Transverse colon (tissue), 4 donors: ENCODE results near the gene CNTNAP2.

Experiments used
- EP300 ChIP-seq: sonication (generic); formaldehyde crosslinking; IDR thresholded peaks from one replicate; pipeline ENCODE4 v1.6.1; 2017; ENCODE audit warnings: antibody characterized with exemption, low read depth
- POLR2A ChIP-seq: fragments of 450-650 bp; IDR thresholded peaks from one replicate; pipeline ENCODE4 v1.6.1; 2016; ENCODE audit warnings: antibody characterized with exemption, mild to moderate bottlenecking, moderate library complexity
- POLR2AphosphoS5 ChIP-seq, 3 donors: sonication (generic); formaldehyde crosslinking; IDR thresholded peaks; one replicate each; pipeline ENCODE4 v1.6.1; 2016; ENCODE audit warnings: antibody characterized with exemption in 3 of 3
- TF ChIP-seq, protein P1 (sequence below), 5 experiments: fragments of 200-600 bp in 3 of 5; fragments of 450-650 bp in 2 of 5; sonication (generic) in 3 of 5; IDR thresholded peaks; 1 replicate in 2 of 5; 2 replicates in 3 of 5; pipeline ENCODE4 v1.5.1; 2016 to 2017; ENCODE audit warnings: antibody characterized with exemption in 5 of 5, inconsistent platforms in 3 of 5, mild to moderate bottlenecking in 2 of 5, moderate library complexity in 1 of 5

DNA sequence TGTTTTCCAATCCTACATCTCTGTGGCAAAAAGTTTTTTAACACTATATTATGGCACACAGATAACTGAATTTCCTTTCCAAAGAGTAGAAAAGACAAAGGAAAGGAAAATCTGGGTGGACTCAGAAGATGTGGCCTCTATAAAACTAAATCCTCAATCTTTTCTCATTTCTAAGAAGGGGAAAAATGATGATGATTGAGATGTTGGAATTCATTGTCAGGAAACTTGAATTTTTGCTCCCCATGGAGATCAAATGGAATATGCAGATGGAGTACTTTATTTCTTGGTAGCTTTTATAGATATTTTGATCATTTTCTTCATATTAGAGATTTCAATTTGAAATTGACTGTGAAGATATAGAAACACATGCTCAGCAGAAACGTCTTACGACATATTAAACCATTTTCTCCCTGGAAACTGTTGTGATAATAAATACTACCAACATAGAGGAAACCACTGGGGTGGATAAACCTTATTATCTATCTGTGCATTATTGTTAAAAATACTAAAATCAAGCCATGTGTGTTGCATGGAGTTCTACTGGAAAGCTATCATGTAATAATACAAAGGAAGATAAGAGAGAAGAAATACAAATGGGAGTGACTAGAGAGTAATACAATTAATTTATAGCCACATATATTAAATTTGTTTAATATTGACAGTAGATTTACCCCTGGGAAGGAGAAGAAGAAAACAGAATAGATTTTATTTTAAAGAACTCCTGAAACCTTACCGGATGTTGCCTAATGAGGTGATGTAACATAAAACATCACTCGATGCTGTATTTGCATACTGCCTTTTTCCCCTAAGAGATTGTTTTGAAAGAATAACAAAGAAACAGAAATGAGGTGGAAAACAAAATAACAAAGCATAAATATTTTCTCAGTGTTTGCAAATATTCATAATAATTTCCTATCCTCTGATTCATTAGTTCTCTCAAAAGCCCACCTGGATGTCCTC is 1542.7 kb downstream of the CNTNAP2 start:
- TF ChIP-seq, protein P1, sequence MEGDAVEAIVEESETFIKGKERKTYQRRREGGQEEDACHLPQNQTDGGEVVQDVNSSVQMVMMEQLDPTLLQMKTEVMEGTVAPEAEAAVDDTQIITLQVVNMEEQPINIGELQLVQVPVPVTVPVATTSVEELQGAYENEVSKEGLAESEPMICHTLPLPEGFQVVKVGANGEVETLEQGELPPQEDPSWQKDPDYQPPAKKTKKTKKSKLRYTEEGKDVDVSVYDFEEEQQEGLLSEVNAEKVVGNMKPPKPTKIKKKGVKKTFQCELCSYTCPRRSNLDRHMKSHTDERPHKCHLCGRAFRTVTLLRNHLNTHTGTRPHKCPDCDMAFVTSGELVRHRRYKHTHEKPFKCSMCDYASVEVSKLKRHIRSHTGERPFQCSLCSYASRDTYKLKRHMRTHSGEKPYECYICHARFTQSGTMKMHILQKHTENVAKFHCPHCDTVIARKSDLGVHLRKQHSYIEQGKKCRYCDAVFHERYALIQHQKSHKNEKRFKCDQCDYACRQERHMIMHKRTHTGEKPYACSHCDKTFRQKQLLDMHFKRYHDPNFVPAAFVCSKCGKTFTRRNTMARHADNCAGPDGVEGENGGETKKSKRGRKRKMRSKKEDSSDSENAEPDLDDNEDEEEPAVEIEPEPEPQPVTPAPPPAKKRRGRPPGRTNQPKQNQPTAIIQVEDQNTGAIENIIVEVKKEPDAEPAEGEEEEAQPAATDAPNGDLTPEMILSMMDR (IDR thresholded peaks at IDR 0.05) = no peak
- TF ChIP-seq EP300 = no peak
- no peak for TF ChIP-seq POLR2A
- TF ChIP-seq POLR2AphosphoS5 (IDR thresholded peaks at IDR 0.05) = no peak
